Body of pancreas (tissue), 4 donors: ENCODE results near the gene NR2C2. TPM values are rescaled to one million over a fixed set of nuclear protein-coding genes. Genes with fewer than 3 reads are reported as not detected.

Experiments used
- ATAC-seq: fragments of 150-250 bp; one replicate; pipeline ENCODE4 v1.9.1; 2016
- DNase-seq, 4 donors: peaks; one replicate each; pipeline ENCODE4 v3.0.0-alpha.2; 2019
- H3K27ac ChIP-seq, 4 donors: fragments of 200-600 bp; sonication (generic); 1 replicate in 3 of 4; 2 replicates in 1 of 4; pipeline versions ENCODE4 v1.5.1 to v1.6.1; 2016 to 2019; ENCODE audit warnings: mild to moderate bottlenecking in 1 of 4, mixed read lengths in 1 of 4, moderate library complexity in 1 of 4
- H3K27me3 ChIP-seq, 2 donors: fragments of 200-600 bp; sonication (generic); one replicate each; pipeline ENCODE4 v1.6.0; 2016; ENCODE audit warnings: mild to moderate bottlenecking in 1 of 2
- H3K36me3 ChIP-seq, 2 donors: fragments of 200-600 bp; sonication (generic); replicated peaks in 1 of 2; 2 replicates each; pipeline ENCODE4 v1.5.1; 2016; ENCODE audit warnings: low read depth in 2 of 2; ENCODE audit not compliant: insufficient read depth in 1 of 2
- H3K4me1 ChIP-seq: fragments of 200-600 bp; sonication (generic); one replicate; pipeline ENCODE4 v1.6.0; 2016
- H3K4me3 ChIP-seq, 2 donors: fragments of 200-600 bp; sonication (generic); 1 replicate in 1 of 2; 2 replicates in 1 of 2; pipeline ENCODE4 v1.5.1; 2016 to 2019
- H3K9me3 ChIP-seq, 3 donors: fragments of 200-600 bp; sonication (generic); 1 replicate in 2 of 3; 2 replicates in 1 of 3; pipeline ENCODE4 v1.5.1; 2016
- CTCF ChIP-seq, 7 experiments: fragments of 450-650 bp in 4 of 7; fragments of 200-600 bp in 3 of 7; sonication (generic) in 3 of 7; IDR thresholded peaks; one replicate each; pipeline ENCODE4 v1.5.1; 2016 to 2019; ENCODE audit warnings: antibody characterized with exemption in 7 of 7
- POLR2A ChIP-seq, 3 donors: fragments of 450-650 bp; IDR thresholded peaks; one replicate each; pipeline ENCODE4 v1.6.1; 2016; ENCODE audit warnings: antibody characterized with exemption in 3 of 3, mild to moderate bottlenecking in 2 of 3
- WGBS, 2 donors: methylation state at CpG; one replicate each; pipeline ENCODE4 v1.1.5; 2017; 5-methylcytosine and 5-hydroxymethylcytosine counted together
- intact Hi-C: fragments of 100-400 bp; cut with DNase I; formaldehyde crosslinking; loops from one replicate; pipeline ENCODE4 v1.15.1; 2023
- total RNA-seq, 2 donors: library from RNA; depleted of rRNA; stranded (reverse); fragments of >200 nt; gene quantifications; one replicate each; pipeline ENCODE4 v1.1.0, GENCODE V29; 2016

Gene NR2C2
- total RNA-seq, 2 donors from 2014 or later: 16.9 to 22.1 TPM

- ATAC-seq: no peak
- H3K27ac ChIP-seq: no peak overlapping the region
These were observed 2.9 kb downstream of the NR2C2 start for GRCh38 chr3:14950274-14950673.

GRCh38 chr3:14957153-14957552, 9.8 kb downstream of the NR2C2 start:
- intact Hi-C loops: no loop called here
- no peaks in the 10 kb centered on the region for H3K9me3 ChIP-seq
- no peaks in the 10 kb centered on the region for H3K27me3 ChIP-seq
- H3K4me1 ChIP-seq: peaks cover 24% of the 10 kb centered on the region
- H3K27ac ChIP-seq: no peak overlapping the region
- DNase-seq (no peak), ATAC-seq (no peak)
- H3K36me3 ChIP-seq: no peaks in the 10 kb centered on the region
- H3K4me3 ChIP-seq: no peak overlapping the region
- TF ChIP-seq CTCF (IDR thresholded peaks at IDR 0.05): no peak
- no peak for TF ChIP-seq POLR2A (IDR thresholded peaks at IDR 0.05)
- 30 to 35% methylated on average over 1 of the region's 1 CpG for WGBS, 2 donors

More at GRCh38 chr3:14950274-14950673, 2.9 kb downstream of the NR2C2 start:
- TF ChIP-seq POLR2A (IDR thresholded peaks at IDR 0.05) (no peak), CTCF (IDR thresholded peaks at IDR 0.05) (no peak)
- no peaks in the 10 kb centered on the region for H3K36me3 ChIP-seq
- H3K4me3 ChIP-seq: no peak overlapping the region
- intact Hi-C loops: no loop called here
- no peaks in the 10 kb centered on the region for H3K9me3 ChIP-seq
- no peaks in the 10 kb centered on the region for H3K27me3 ChIP-seq
- DNase-seq: no peak
- H3K4me1 ChIP-seq: peaks cover 31% of the 10 kb centered on the region
- whole genome bisulfite sequencing, 2 donors: 89 to 91% methylated on average over 2 of the region's 2 CpGs

DNA sequence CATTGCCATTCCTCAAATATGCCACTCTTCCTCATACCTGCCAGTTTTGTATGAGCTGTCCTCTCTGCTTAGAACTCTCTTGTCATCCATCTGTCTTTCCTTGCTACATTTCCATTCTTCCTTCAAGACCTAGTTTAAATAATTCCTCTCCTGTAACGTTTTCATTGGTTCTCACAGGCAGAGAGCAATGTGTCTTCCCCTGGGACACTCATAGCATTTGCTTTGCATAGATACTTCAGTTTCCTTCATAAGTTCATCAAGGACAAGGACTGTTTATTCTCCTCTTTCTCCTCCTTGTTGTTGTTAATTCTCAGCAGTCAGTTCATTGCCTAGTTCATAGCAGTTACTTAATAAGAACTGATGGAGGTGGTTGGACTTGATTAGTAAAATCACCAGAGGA, 10.5 kb downstream of the NR2C2 start:
- no peak overlapping the region for H3K27ac ChIP-seq
- ATAC-seq (no peak), DNase-seq (no peak)
- intact Hi-C loops: no loop called here
- H3K4me3 ChIP-seq: no peak overlapping the region
- H3K9me3 ChIP-seq: no peaks in the 10 kb centered on the region
- 32% methylated on average over 1 of the region's 1 CpG for WGBS, 2 donors
- H3K36me3 ChIP-seq: no peaks in the 10 kb centered on the region
- no peaks in the 10 kb centered on the region for H3K27me3 ChIP-seq
- peaks cover 24% of the 10 kb centered on the region for H3K4me1 ChIP-seq
- no peak for TF ChIP-seq POLR2A (IDR thresholded peaks at IDR 0.05)
- TF ChIP-seq CTCF (IDR thresholded peaks at IDR 0.05): no peak

GRCh38 chr3:14959359-14959943, 12.1 kb downstream of the NR2C2 start:
- no peak overlapping the region for H3K4me3 ChIP-seq
- ATAC-seq (no peak), DNase-seq (no peak)
- no peaks in the 10 kb centered on the region for H3K27me3 ChIP-seq
- intact Hi-C loops: no loop called here
- no peaks in the 10 kb centered on the region for H3K9me3 ChIP-seq
- H3K27ac ChIP-seq: peak overlapping the region in 1 of 4 donors; percentile 29
- peaks cover 24% of the 10 kb centered on the region for H3K4me1 ChIP-seq
- WGBS, 2 donors: 70 to 75% methylated on average over 2 of the region's 2 CpGs
- no peaks in the 10 kb centered on the region for H3K36me3 ChIP-seq
- no peak for TF ChIP-seq POLR2A (IDR thresholded peaks at IDR 0.05)
- no peak for TF ChIP-seq CTCF (IDR thresholded peaks at IDR 0.05)

- no peak for DNase-seq
- Histone ChIP-seq H3K9me3 (no peaks in the 10 kb centered on the region), H3K4me3 (no peak overlapping the region), H3K27me3 (no peaks in the 10 kb centered on the region), H3K27ac (no peak overlapping the region), H3K4me1 (peaks cover 8% of the 10 kb centered on the region), H3K36me3 (no peaks in the 10 kb centered on the region)
- intact Hi-C loops: no loop called here
- TF ChIP-seq POLR2A (IDR thresholded peaks at IDR 0.05) (no peak), CTCF (IDR thresholded peaks at IDR 0.05) (no peak)
- ATAC-seq: no peak
- 94 to 95% methylated on average over 5 of the region's 5 CpGs for WGBS, 2 donors
These were observed 15.4 kb downstream of the NR2C2 start for GRCh38 chr3:14962762-14963161.
